Measurements from ENCODE around the gene CTXN1.
A peak's percentile ranks its signal among the peaks of the same experiment; 100 is the strongest.

GRCh38 chr19:7903244-7904073 lies 22.5 kb downstream of the CTXN1 start, which contains the start of gene MAP2K7:
- TF ChIP-seq CTCF (IDR thresholded peaks at IDR 0.05), result peak; percentile 35 to 68 (median 56)
- TF ChIP-seq POLR2A (IDR thresholded peaks at IDR 0.05), result peak; percentile 53 to 56
